Erythroblast (primary cell): ENCODE measurements around the gene SHB.

Experiments
- GATA1 ChIP-seq: IDR thresholded peaks from 2 replicates; pipeline ENCODE4 v1.6.1; 2011; ENCODE audit warnings: low read depth, mild to moderate bottlenecking, control low read depth, low read length, moderate library complexity
- POLR2A ChIP-seq: IDR thresholded peaks from 2 replicates; pipeline ENCODE4 v1.6.1; 2011; ENCODE audit warnings: mild to moderate bottlenecking, low read length

GRCh38 chr9:38106488-38106887, 37.5 kb upstream of the SHB start:
- TF ChIP-seq POLR2A: no peak
- no peak for TF ChIP-seq GATA1
